Lung (tissue), 12 donors: ENCODE results near the gene SLC17A7. TPM values are rescaled to one million over a fixed set of nuclear protein-coding genes. Genes with fewer than 3 reads are reported as not detected.
A peak's percentile ranks its signal among the peaks of the same experiment; 100 is the strongest.

Experiments used
- ATAC-seq: fragments of 200-7000 bp; cut with Tn5 transposase; one replicate; pipeline ENCODE4 v1.9.1; 2020; ENCODE audit warnings: moderate number of reproducible peaks; ENCODE audit not compliant: insufficient read depth, low FRiP score
- DNase-seq, 3 donors: peaks; one replicate each; pipeline ENCODE4 v3.0.0-alpha.2; 2013 to 2017
- H3K27ac ChIP-seq, 2 donors: one replicate each; pipeline ENCODE4 v1.5.1; 2013; ENCODE audit warnings: mild to moderate bottlenecking in 2 of 2, moderate library complexity in 2 of 2, control low read depth in 1 of 2, inconsistent platforms in 1 of 2, low read depth in 1 of 2, low read length in 1 of 2
- H3K27me3 ChIP-seq, 3 donors: one replicate each; pipeline ENCODE4 v1.5.1; 2013; ENCODE audit warnings: low read length in 2 of 3; ENCODE audit not compliant: control insufficient read depth in 3 of 3, insufficient read depth in 3 of 3
- H3K36me3 ChIP-seq, 4 donors: one replicate each; pipeline ENCODE4 v1.5.1; 2013; ENCODE audit warnings: low read length in 4 of 4, mild to moderate bottlenecking in 1 of 4, moderate library complexity in 1 of 4; ENCODE audit not compliant: control insufficient read depth in 4 of 4, insufficient read depth in 4 of 4
- H3K4me1 ChIP-seq, 5 donors: one replicate each; pipeline ENCODE4 v1.5.1; 2013; ENCODE audit warnings: low read length in 5 of 5, mild to moderate bottlenecking in 2 of 5, moderate library complexity in 1 of 5; ENCODE audit not compliant: control insufficient read depth in 5 of 5, insufficient read depth in 5 of 5
- H3K4me3 ChIP-seq: one replicate; pipeline ENCODE4 v1.5.1; 2013; ENCODE audit warnings: mild to moderate bottlenecking, control low read depth, moderate library complexity
- H3K9ac ChIP-seq, 2 donors: one replicate each; pipeline ENCODE4 v1.5.1; 2013; ENCODE audit warnings: low read length in 2 of 2, control low read depth in 1 of 2; ENCODE audit not compliant: insufficient read depth in 1 of 2
- H3K9me3 ChIP-seq, 4 donors: one replicate each; pipeline ENCODE4 v1.5.1; 2013; ENCODE audit warnings: low read length in 3 of 4, mild to moderate bottlenecking in 1 of 4, moderate library complexity in 1 of 4; ENCODE audit not compliant: control insufficient read depth in 4 of 4, insufficient read depth in 3 of 4
- WGBS, 2 donors: extraction: QIAGEN DNeasy Blood & Tissue Kit; methylation state at CpG; one replicate each; pipeline ENCODE4 v1.1.7; 2013; 5-methylcytosine and 5-hydroxymethylcytosine counted together
- polyA plus RNA-seq, 2 donors: library from polyadenylated mRNA; stranded (reverse); fragments of 200-250 nt; gene quantifications; one replicate each; pipeline ENCODE4 v1.2.1, GENCODE V29; 2013
- total RNA-seq, 2 donors: library from RNA; depleted of rRNA in 1 of 2; stranded (reverse); fragments of >200 nt in 1 of 2; gene quantifications; one replicate each; pipeline ENCODE4 v1.2.1, GENCODE V29; 2014 to 2021
- TF ChIP-seq, protein P1 (sequence below): IDR thresholded peaks from 2 replicates; pipeline ENCODE4 v1.5.1; 2012; ENCODE audit warnings: mild to moderate bottlenecking; ENCODE audit errors: control extremely low read depth, extremely low read depth
- donor health status: control.
- donor health status: control.
- donor health status: Bipolar disorder and iron deficiency.
- donor health status: healthy.
- donor health status: DM: yes; HTN: yes; CAD: no.

The SLC17A7 gene
- total and polyA plus RNA-seq, 4 donors, result 0.10 to 0.51 (median 0.30) TPM

DNA sequence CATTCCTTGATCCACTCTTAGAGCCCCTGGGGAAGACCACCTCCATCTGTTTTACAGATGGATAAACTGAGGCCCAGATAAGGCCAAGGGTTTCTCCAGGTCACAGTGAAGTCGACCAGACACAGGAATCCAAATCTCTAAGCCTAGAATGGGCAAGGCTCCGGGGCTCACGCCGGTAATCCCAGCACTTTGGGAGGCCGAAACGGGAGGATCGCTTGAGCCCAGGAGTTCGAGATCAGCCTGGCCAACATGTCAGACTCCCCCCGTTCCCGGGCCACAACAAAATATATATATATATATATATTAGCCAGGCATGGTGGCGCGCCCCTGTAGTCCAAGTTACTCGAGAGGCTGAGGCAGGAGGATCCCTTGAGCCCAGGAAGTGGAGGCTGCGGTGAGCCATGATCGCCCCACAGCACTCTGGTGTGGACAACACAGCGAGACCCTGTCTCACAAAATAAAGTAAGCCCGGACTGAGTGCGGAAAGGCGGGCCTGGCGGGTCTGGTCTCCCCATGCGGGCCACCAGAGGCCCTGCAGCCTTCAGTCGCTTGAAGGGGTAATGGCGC is 45.5 kb upstream of the SLC17A7 start:
- TF ChIP-seq, protein P1, sequence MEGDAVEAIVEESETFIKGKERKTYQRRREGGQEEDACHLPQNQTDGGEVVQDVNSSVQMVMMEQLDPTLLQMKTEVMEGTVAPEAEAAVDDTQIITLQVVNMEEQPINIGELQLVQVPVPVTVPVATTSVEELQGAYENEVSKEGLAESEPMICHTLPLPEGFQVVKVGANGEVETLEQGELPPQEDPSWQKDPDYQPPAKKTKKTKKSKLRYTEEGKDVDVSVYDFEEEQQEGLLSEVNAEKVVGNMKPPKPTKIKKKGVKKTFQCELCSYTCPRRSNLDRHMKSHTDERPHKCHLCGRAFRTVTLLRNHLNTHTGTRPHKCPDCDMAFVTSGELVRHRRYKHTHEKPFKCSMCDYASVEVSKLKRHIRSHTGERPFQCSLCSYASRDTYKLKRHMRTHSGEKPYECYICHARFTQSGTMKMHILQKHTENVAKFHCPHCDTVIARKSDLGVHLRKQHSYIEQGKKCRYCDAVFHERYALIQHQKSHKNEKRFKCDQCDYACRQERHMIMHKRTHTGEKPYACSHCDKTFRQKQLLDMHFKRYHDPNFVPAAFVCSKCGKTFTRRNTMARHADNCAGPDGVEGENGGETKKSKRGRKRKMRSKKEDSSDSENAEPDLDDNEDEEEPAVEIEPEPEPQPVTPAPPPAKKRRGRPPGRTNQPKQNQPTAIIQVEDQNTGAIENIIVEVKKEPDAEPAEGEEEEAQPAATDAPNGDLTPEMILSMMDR, result no peak
- Histone ChIP-seq H3K4me1 (peaks cover 2 to 14% (median 6%) of the 10 kb centered on the region in 5 donors), H3K9me3 (no peaks in the 10 kb centered on the region), H3K36me3 (peaks cover 16 to 38% (median 25%) of the 10 kb centered on the region in 4 donors), H3K27ac (peak overlapping the region; percentile 71 to 85), H3K4me3 (no peak overlapping the region), H3K9ac (peak overlapping the region in 1 of 2 donors; percentile 17), H3K27me3 (no peaks in the 10 kb centered on the region)
- DNase-seq (no peak), ATAC-seq (no peak)
- 64 to 65% methylated on average over 23 of the region's 23 CpGs for WGBS, 2 donors

DNA sequence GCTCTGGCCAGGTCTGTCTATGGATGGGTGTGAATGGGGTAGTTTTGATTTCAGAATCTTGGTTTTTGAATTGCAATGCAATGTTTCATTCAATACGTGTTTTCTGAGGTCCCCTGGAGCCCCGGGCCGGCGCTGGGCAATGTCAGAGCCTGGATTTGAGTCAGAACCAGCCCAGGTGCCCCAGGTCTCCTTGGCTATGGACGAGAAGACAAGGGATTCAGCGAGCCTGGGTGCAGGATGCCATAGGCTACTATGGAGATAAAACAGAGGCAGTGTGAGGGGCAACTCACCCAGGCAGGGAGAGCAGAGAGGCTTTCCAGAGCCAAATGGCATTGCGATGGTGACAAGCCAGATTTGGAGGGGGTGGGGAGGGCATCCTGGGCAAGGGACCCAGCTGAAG is 44.9 kb upstream of the SLC17A7 start:
- H3K27me3 ChIP-seq, result no peaks in the 10 kb centered on the region
- ATAC-seq (no peak), DNase-seq (no peak)
- TF ChIP-seq, protein P1, result no peak
- no peak overlapping the region for H3K9ac ChIP-seq
- H3K4me3 ChIP-seq, result no peak overlapping the region
- peaks cover 2 to 14% (median 6%) of the 10 kb centered on the region in 5 donors for H3K4me1 ChIP-seq
- 95 to 97% methylated on average over 7 of the region's 7 CpGs for WGBS, 2 donors
- no peak overlapping the region for H3K27ac ChIP-seq
- H3K36me3 ChIP-seq, result peaks cover 15 to 34% (median 21%) of the 10 kb centered on the region in 4 donors
- H3K9me3 ChIP-seq, result no peaks in the 10 kb centered on the region

DNA sequence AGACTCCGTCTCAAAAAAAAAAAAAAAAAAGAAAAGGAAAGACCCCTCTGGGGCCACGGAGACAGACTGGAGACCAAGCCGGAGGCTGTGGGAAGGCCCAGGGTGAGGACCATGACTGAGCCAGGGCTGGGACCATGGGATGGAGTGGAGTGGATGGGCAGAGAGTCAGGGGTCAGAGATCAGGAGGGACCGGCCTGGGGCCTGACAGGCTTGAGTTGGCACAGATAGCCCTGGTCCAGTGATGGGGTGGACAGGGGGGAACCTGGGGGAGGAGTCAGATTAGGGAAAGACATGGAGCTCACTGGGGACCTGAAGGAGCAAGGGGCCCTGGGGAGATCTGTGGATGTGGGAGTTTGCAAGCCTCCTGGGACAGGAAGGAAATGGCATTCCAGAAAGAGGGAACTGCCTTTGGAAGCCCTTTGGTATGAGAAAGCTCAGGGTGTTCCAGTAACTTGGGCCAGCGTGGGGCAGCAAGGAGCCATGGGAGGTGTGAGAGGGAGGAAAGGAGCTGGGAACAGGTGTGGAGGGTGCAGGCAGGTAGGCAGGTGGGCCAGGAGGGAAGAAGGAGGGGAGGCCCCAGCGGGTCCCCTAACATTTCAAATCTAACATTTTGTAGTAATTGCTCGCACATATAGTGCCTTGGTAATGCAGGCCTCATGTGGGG is 39.8 kb upstream of the SLC17A7 start:
- H3K27ac ChIP-seq, result no peak overlapping the region
- 88 to 92% methylated on average over 7 of the region's 7 CpGs for WGBS, 2 donors
- no peak overlapping the region for H3K9ac ChIP-seq
- H3K36me3 ChIP-seq, result peaks cover 0 to 3% (median 0%) of the 10 kb centered on the region in 4 donors
- TF ChIP-seq, protein P1, result no peak
- H3K4me1 ChIP-seq, result peaks cover 0 to 2% (median 0%) of the 10 kb centered on the region in 5 donors
- H3K4me3 ChIP-seq, result no peak overlapping the region
- no peaks in the 10 kb centered on the region for H3K27me3 ChIP-seq
- no peak for DNase-seq
- no peak for ATAC-seq
- no peaks in the 10 kb centered on the region for H3K9me3 ChIP-seq
